LNCaP clone FGC (cell line): ENCODE results near the gene LMO7.

Experiments used
- DNase-seq: peaks from one replicate; pipeline ENCODE4 v3.0.0-alpha.2; 2011; ENCODE audit warnings: low read depth
- H3K4me3 ChIP-seq: 2 replicates; pipeline ENCODE4 v1.5.1; 2011; ENCODE audit warnings: mild to moderate bottlenecking, low read depth, low read length, control low read depth
- TF ChIP-seq, protein P1 (sequence below): IDR thresholded peaks from 2 replicates; pipeline ENCODE4 v1.5.1; 2012; ENCODE audit warnings: mild to moderate bottlenecking; ENCODE audit not compliant: control insufficient read depth, insufficient read depth; ENCODE audit errors: extremely low read depth

LMO7 gene

GRCh38 chr13:75877071-75877470 is 240.9 kb downstream of the LMO7 start:
- DNase-seq: no peak
- H3K4me3 ChIP-seq: no peak overlapping the region
- TF ChIP-seq, protein P1, sequence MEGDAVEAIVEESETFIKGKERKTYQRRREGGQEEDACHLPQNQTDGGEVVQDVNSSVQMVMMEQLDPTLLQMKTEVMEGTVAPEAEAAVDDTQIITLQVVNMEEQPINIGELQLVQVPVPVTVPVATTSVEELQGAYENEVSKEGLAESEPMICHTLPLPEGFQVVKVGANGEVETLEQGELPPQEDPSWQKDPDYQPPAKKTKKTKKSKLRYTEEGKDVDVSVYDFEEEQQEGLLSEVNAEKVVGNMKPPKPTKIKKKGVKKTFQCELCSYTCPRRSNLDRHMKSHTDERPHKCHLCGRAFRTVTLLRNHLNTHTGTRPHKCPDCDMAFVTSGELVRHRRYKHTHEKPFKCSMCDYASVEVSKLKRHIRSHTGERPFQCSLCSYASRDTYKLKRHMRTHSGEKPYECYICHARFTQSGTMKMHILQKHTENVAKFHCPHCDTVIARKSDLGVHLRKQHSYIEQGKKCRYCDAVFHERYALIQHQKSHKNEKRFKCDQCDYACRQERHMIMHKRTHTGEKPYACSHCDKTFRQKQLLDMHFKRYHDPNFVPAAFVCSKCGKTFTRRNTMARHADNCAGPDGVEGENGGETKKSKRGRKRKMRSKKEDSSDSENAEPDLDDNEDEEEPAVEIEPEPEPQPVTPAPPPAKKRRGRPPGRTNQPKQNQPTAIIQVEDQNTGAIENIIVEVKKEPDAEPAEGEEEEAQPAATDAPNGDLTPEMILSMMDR: no peak

GRCh38 chr13:75879656-75880055 is 243.5 kb downstream of the LMO7 start:
- DNase-seq: no peak
- H3K4me3 ChIP-seq: no peak overlapping the region
- TF ChIP-seq, protein P1: no peak

DNA sequence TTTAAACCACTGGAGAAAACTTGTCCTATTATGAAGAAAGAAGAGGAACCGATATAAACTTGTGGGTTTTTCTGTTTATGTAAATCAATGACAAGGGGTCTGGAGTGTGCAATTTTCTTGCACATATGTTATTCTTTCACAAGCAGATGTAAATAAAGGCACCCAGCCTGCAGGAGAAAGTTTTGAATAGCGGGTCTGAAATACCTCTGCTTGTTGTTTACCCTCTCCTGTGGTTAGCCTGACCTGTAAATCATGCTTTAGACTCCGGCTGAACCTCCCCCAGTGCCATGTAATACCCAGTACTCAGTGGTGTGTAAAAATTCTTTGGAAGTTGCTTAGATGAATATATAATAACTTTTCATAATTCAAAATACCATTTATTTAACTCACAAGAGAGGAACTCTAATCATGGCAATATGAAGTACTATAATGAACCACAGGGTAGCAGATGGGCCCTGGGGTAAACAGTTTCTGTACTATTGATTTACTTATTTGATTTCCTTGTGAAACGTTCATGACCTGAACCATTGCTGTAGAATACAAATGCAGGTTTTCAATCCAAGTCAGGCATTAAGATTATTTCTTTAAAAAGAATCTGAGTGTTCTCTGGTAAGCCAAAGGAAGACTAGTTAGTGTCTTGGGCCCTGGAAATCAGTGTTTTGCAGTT is 245.1 kb downstream of the LMO7 start:
- DNase-seq: no peak
- TF ChIP-seq, protein P1: no peak
- H3K4me3 ChIP-seq: no peak overlapping the region

- TF ChIP-seq, protein P1: no peak
- no peak overlapping the region for H3K4me3 ChIP-seq
- no peak for DNase-seq
These were observed 246.1 kb downstream of the LMO7 start for GRCh38 chr13:75882261-75882660.

DNA sequence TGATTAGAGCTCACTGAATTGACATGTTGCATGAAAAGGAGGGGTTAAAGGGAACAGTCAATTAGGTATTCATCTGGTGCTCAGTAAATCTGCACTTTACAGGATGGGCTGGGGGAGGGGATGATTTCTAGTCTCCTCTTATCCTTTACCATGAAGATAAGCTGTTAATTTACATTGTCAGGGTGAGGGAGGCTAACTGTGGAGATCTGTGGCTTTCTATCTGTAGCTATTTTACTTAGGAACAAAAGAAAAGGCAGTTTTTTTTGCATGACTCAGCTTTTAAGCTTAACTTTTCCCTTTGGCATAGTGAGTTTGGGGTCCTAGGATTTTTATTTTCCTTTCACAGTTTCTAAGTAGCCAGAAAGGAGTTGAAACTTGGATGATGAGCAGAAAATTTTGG is 253.3 kb downstream of the LMO7 start:
- TF ChIP-seq, protein P1: no peak
- H3K4me3 ChIP-seq: no peak overlapping the region
- no peak for DNase-seq

DNA sequence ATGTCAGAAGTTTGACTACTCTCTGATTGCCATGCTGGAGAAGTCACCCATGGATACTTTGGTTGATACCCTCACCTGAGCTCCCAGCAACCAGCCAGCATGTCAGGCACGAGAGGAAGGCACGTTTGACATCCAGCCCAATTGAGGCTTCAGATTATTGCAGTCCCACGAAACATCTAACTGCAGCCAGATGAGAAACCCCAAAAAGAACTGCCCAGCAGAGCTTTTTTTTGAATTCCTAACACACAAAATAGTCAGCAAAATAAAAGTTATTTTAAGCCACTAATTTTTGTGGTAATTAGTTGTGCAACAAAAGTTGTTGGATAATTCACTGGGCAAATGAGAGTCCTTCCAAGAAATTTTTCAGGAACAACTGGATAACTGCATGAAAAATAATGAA is 259.0 kb downstream of the LMO7 start:
- H3K4me3 ChIP-seq: no peak overlapping the region
- TF ChIP-seq, protein P1: no peak
- DNase-seq: no peak

DNA sequence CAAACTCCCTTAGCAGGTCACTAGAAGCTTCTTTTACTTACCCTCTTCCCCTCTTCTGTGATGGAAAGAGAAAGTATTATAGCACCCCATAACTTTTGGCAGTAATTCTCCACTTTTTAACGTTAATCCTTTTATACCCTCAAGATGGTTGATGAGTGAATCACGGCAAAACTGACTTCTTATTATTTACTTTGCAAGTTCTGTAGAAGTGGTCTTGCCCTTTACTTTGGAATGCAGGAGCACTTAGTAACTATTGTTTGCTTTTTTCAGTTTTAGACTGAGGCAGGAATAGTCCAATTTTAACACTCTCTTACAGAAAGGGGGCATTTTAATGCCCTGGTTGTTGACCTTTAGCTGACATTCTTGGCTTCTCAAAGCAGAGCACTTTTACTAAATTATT is 260.1 kb downstream of the LMO7 start:
- TF ChIP-seq, protein P1: no peak
- no peak for DNase-seq
- no peak overlapping the region for H3K4me3 ChIP-seq
